ENCODE results near the gene WDR83. TPM values are rescaled to one million over a fixed set of nuclear protein-coding genes. Genes with fewer than 3 reads are reported as not detected.

Gene WDR83
- polyA plus RNA-seq, 3 donors: 7.9 to 9.9 (median 8.5) TPM

GRCh38 chr19:12623361-12624031 is 43.1 kb upstream of the WDR83 start:
- Mint-ChIP-seq H3K27ac (no peak overlapping the region), H3K4me1 (peaks cover 10% of the 10 kb centered on the region), H3K9me3 (peaks cover 20 to 37% (median 30%) of the 10 kb centered on the region in 7 donors), H3K36me3 (peaks cover 44 to 65% of the 10 kb centered on the region in 2 donors), H3K4me3 (no peak overlapping the region), H3K27me3 (ENCODE audit: low read depth in 3 of 3) (no peaks in the 10 kb centered on the region)
- Histone ChIP-seq H3K79me2 (ENCODE audit: insufficient read depth, low read length) (peaks cover 32% of the 10 kb centered on the region), H3K4me3 (replicated peaks in 1 of 3; ENCODE audit: low read depth in 2 of 3, low read length in 3 of 3) (no peak overlapping the region), H3K9ac (ENCODE audit: insufficient read depth, low read length, poor library complexity, severe bottlenecking) (no peak overlapping the region), H3K27me3 (ENCODE audit: control insufficient read depth in 2 of 2, insufficient read depth in 2 of 2, low read length in 2 of 2) (no peaks in the 10 kb centered on the region), H3K4me2 (replicated peaks; ENCODE audit: extremely low read depth, low read length, poor library complexity, severe bottlenecking) (no peak overlapping the region), H3K4me1 (ENCODE audit: control insufficient read depth in 1 of 2, insufficient read depth in 2 of 2, low read length in 2 of 2) (no peaks in the 10 kb centered on the region), H3K27ac (ENCODE audit: low read depth in 1 of 2, low read length in 2 of 2) (no peak overlapping the region), H3K36me3 (replicated peaks in 1 of 2; ENCODE audit: control insufficient read depth in 1 of 2, insufficient read depth in 2 of 2, low read length in 2 of 2) (peaks cover 35 to 55% of the 10 kb centered on the region in 2 donors), H4K20me1 (ENCODE audit: insufficient read depth, low read length) (peaks cover 44% of the 10 kb centered on the region), H2AFZ (ENCODE audit: insufficient read depth, low read depth, low read length, poor library complexity, severe bottlenecking) (no peak overlapping the region), H3K9me3 (replicated peaks in 1 of 2; ENCODE audit: control insufficient read depth in 1 of 2, insufficient read depth in 1 of 2, low read length in 2 of 2) (peaks cover 16 to 28% of the 10 kb centered on the region in 2 donors)
- DNase-seq: no peak
- intact Hi-C loops (cut with micrococcal nuclease): no loop called here
- TF ChIP-seq, protein P1, sequence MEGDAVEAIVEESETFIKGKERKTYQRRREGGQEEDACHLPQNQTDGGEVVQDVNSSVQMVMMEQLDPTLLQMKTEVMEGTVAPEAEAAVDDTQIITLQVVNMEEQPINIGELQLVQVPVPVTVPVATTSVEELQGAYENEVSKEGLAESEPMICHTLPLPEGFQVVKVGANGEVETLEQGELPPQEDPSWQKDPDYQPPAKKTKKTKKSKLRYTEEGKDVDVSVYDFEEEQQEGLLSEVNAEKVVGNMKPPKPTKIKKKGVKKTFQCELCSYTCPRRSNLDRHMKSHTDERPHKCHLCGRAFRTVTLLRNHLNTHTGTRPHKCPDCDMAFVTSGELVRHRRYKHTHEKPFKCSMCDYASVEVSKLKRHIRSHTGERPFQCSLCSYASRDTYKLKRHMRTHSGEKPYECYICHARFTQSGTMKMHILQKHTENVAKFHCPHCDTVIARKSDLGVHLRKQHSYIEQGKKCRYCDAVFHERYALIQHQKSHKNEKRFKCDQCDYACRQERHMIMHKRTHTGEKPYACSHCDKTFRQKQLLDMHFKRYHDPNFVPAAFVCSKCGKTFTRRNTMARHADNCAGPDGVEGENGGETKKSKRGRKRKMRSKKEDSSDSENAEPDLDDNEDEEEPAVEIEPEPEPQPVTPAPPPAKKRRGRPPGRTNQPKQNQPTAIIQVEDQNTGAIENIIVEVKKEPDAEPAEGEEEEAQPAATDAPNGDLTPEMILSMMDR (IDR thresholded peaks at IDR 0.05): no peak
- 100% methylated on average over 2 of the region's 4 CpGs for WGBS (ENCODE audit: insufficient coverage)

GRCh38 chr19:12626958-12627357 is 39.6 kb upstream of the WDR83 start:
- no peak overlapping the region for H3K27ac Mint-ChIP-seq
- no peak overlapping the region for H2AFZ ChIP-seq (ENCODE audit: insufficient read depth, low read depth, low read length, poor library complexity, severe bottlenecking)
- peaks cover 27 to 47% (median 41%) of the 10 kb centered on the region in 7 donors for H3K9me3 Mint-ChIP-seq
- H3K27me3 Mint-ChIP-seq (ENCODE audit: low read depth in 3 of 3): no peaks in the 10 kb centered on the region
- WGBS (ENCODE audit: insufficient coverage): 83% methylated on average over 6 of the region's 8 CpGs
- intact Hi-C loops (cut with micrococcal nuclease): no loop called here
- TF ChIP-seq, protein P1 (IDR thresholded peaks at IDR 0.05): no peak
- H4K20me1 ChIP-seq (ENCODE audit: insufficient read depth, low read length): peaks cover 15% of the 10 kb centered on the region
- no peaks in the 10 kb centered on the region for H3K4me1 ChIP-seq (ENCODE audit: control insufficient read depth in 1 of 2, insufficient read depth in 2 of 2, low read length in 2 of 2)
- H3K4me3 ChIP-seq (replicated peaks in 1 of 3; ENCODE audit: low read depth in 2 of 3, low read length in 3 of 3): no peak overlapping the region
- no peaks in the 10 kb centered on the region for H3K27me3 ChIP-seq (ENCODE audit: control insufficient read depth in 2 of 2, insufficient read depth in 2 of 2, low read length in 2 of 2)
- H3K9ac ChIP-seq (ENCODE audit: insufficient read depth, low read length, poor library complexity, severe bottlenecking): no peak overlapping the region
- H3K4me3 Mint-ChIP-seq: no peak overlapping the region
- peaks cover 22 to 37% of the 10 kb centered on the region in 2 donors for H3K9me3 ChIP-seq (replicated peaks in 1 of 2; ENCODE audit: control insufficient read depth in 1 of 2, insufficient read depth in 1 of 2, low read length in 2 of 2)
- H3K4me1 Mint-ChIP-seq: no peaks in the 10 kb centered on the region
- peaks cover 10% of the 10 kb centered on the region for H3K79me2 ChIP-seq (ENCODE audit: insufficient read depth, low read length)
- peaks cover 58 to 85% of the 10 kb centered on the region in 2 donors for H3K36me3 Mint-ChIP-seq
- no peak overlapping the region for H3K27ac ChIP-seq (ENCODE audit: low read depth in 1 of 2, low read length in 2 of 2)
- H3K4me2 ChIP-seq (replicated peaks; ENCODE audit: extremely low read depth, low read length, poor library complexity, severe bottlenecking): no peak overlapping the region
- no peak for DNase-seq
- peaks cover 46 to 85% of the 10 kb centered on the region in 2 donors for H3K36me3 ChIP-seq (replicated peaks in 1 of 2; ENCODE audit: control insufficient read depth in 1 of 2, insufficient read depth in 2 of 2, low read length in 2 of 2)
